Neural cell (in vitro differentiated cells): ENCODE data around the gene ISL2. TPM values are rescaled to one million over a fixed set of nuclear protein-coding genes. Genes with fewer than 3 reads are reported as not detected.

Experiments used
- H2AFZ ChIP-seq: fragments of 200-600, 300-800 bp; sonication (generic), shearing (Covaris generic); 2 replicates; pipeline ENCODE4 v1.6.0; 2014; ENCODE audit warnings: low read depth, mild to moderate bottlenecking, antibody characterized with exemption, low read length, moderate library complexity
- H3F3A ChIP-seq: fragments of 200-600 bp; shearing (Covaris generic); 2 replicates; pipeline ENCODE4 v1.6.1; 2016; ENCODE audit warnings: mild to moderate bottlenecking, moderate library complexity, mixed read lengths, antibody characterized with exemption, low read length; ENCODE audit not compliant: insufficient read depth, poor library complexity, severe bottlenecking
- H3K27ac ChIP-seq: fragments of 200-600, 300-800 bp; sonication (generic), shearing (Covaris generic); 2 replicates; pipeline ENCODE4 v1.5.1; 2014; ENCODE audit warnings: mild to moderate bottlenecking, low read length, moderate library complexity
- H3K27me3 ChIP-seq: fragments of 300-800, 200-600 bp; sonication (generic), shearing (Covaris generic); 2 replicates; pipeline ENCODE4 v1.6.0; 2014; ENCODE audit warnings: mild to moderate bottlenecking, low read depth, low read length, moderate library complexity; ENCODE audit not compliant: insufficient read depth
- H3K36me3 ChIP-seq: fragments of 300-800, 200-600 bp; sonication (generic), shearing (Covaris generic); 2 replicates; pipeline ENCODE4 v1.5.1; 2014; ENCODE audit warnings: mild to moderate bottlenecking, antibody characterized with exemption, low read length, moderate library complexity; ENCODE audit not compliant: insufficient read depth
- H3K4me2 ChIP-seq: fragments of 300-800, 200-600 bp; sonication (generic), shearing (Covaris generic); 2 replicates; pipeline ENCODE4 v1.6.0; 2014; ENCODE audit warnings: mild to moderate bottlenecking, low read length
- H3K4me3 ChIP-seq: fragments of 300-800, 200-600 bp; sonication (generic), shearing (Covaris generic); 2 replicates; pipeline ENCODE4 v1.5.1; 2014; ENCODE audit warnings: mild to moderate bottlenecking, low read length, moderate library complexity
- H3K79me2 ChIP-seq: fragments of 200-600 bp; shearing (Covaris generic); replicated peaks from 2 replicates; pipeline ENCODE4 v1.6.0; 2014; ENCODE audit warnings: mild to moderate bottlenecking, low read length, moderate library complexity; ENCODE audit not compliant: insufficient read depth
- H3K9ac ChIP-seq: fragments of 300-800, 200-600 bp; sonication (generic), shearing (Covaris generic); 2 replicates; pipeline ENCODE4 v1.6.1; 2016; ENCODE audit warnings: mild to moderate bottlenecking, low read length, mixed read lengths
- H3K9me2 ChIP-seq: fragments of 200-600 bp; shearing (Covaris generic); 2 replicates; pipeline ENCODE4 v1.6.1; 2016; ENCODE audit warnings: mild to moderate bottlenecking, low read length, mixed read lengths; ENCODE audit not compliant: insufficient read depth
- H3K9me3 ChIP-seq: fragments of 200-600, 300-800 bp; sonication (generic), shearing (Covaris generic); 2 replicates; pipeline ENCODE4 v1.6.1; 2016; ENCODE audit warnings: mild to moderate bottlenecking, mixed run types, low read length, moderate library complexity, mixed read lengths
- H4K20me1 ChIP-seq: fragments of 200-600 bp; shearing (Covaris generic); 2 replicates; pipeline ENCODE4 v1.6.1; 2016; ENCODE audit warnings: mild to moderate bottlenecking, mixed run types; ENCODE audit not compliant: insufficient read depth
- CTCF ChIP-seq: fragments of 450-650 bp; IDR thresholded peaks from 2 replicates; pipeline ENCODE4 v1.5.1; 2014; ENCODE audit warnings: antibody characterized with exemption, mild to moderate bottlenecking, moderate library complexity; ENCODE audit not compliant: poor library complexity, severe bottlenecking
- EP300 ChIP-seq: fragments of 450-650 bp; conservative IDR thresholded peaks from 2 replicates; pipeline ENCODE4 v1.6.1; 2014; ENCODE audit warnings: antibody characterized with exemption, mild to moderate bottlenecking, moderate library complexity; ENCODE audit not compliant: poor library complexity, severe bottlenecking
- EZH2 ChIP-seq: fragments of 200-600, 300-800 bp; shearing (Covaris generic), sonication (generic); IDR thresholded peaks from 2 replicates; pipeline ENCODE4 v1.6.1; 2014; ENCODE audit warnings: antibody characterized with exemption, low read length, borderline replicate concordance, mild to moderate bottlenecking; ENCODE audit not compliant: insufficient read depth, poor library complexity, severe bottlenecking
- MXI1 ChIP-seq: fragments of 450-650 bp; conservative IDR thresholded peaks from 2 replicates; pipeline ENCODE4 v1.6.1; 2014; ENCODE audit warnings: antibody characterized with exemption, mild to moderate bottlenecking; ENCODE audit not compliant: poor library complexity, severe bottlenecking
- POLR2AphosphoS5 ChIP-seq: IDR thresholded peaks from 2 replicates; pipeline ENCODE4 v1.6.1; 2012
- RAD21 ChIP-seq: fragments of 450-650 bp; conservative IDR thresholded peaks from 2 replicates; pipeline ENCODE4 v1.6.1; 2014; ENCODE audit warnings: antibody characterized with exemption, mild to moderate bottlenecking, moderate library complexity
- SMC3 ChIP-seq: fragments of 450-650 bp; conservative IDR thresholded peaks from 2 replicates; pipeline ENCODE4 v1.6.1; 2014; ENCODE audit warnings: antibody characterized with exemption, mild to moderate bottlenecking, moderate library complexity; ENCODE audit not compliant: poor library complexity
- TAF1 ChIP-seq: IDR thresholded peaks from 2 replicates; pipeline ENCODE4 v1.6.1; 2012; ENCODE audit warnings: low read depth
- polyA plus RNA-seq: library from polyadenylated mRNA; depleted of rRNA; stranded (reverse); fragments of >200 nt; gene quantifications from 2 replicates; pipeline ENCODE4 v1.2.3, GENCODE V29; 2014
- TF ChIP-seq, protein P1 (sequence below): IDR thresholded peaks from 2 replicates; pipeline ENCODE4 v1.6.1; 2012; ENCODE audit warnings: borderline replicate concordance

Gene ISL2
- polyA plus RNA-seq, 1 donor from 2014 or later = not detected

DNA sequence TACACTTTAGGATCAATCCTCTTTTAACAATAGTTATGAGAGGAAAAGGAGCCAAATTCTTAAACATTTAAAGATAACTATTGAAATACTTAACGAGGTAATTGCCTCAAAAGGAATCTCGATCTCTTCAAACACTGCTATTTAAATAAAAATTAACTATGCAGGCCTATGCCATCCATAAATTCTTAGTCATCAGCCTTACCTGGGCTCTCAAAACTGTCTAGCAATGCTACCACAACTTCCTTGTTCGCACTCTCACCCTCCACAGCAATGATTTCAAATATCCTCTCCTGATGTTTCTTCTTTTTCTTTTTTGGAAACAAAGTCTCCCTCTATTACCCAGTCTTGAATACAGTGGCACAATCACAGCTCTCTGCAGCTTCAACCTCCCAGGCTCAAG is 37.6 kb upstream of the ISL2 start:
- H4K20me1 ChIP-seq = no peaks in the 10 kb centered on the region
- no peaks in the 10 kb centered on the region for H3K36me3 ChIP-seq
- peaks cover 14% of the 10 kb centered on the region for H3K79me2 ChIP-seq

GRCh38 chr15:76299786-76300185 is 36.8 kb upstream of the ISL2 start:
- Histone ChIP-seq H3K9me3 (no peaks in the 10 kb centered on the region), H3K4me2 (no peak overlapping the region), H3K9ac (no peak overlapping the region), H3K79me2 (peaks cover 18% of the 10 kb centered on the region), H4K20me1 (no peaks in the 10 kb centered on the region), H3F3A (no peaks in the 10 kb centered on the region), H3K4me3 (no peak overlapping the region), H2AFZ (no peak overlapping the region), H3K36me3 (no peaks in the 10 kb centered on the region), H3K27ac (no peak overlapping the region), H3K9me2 (no peaks in the 10 kb centered on the region), H3K27me3 (no peaks in the 10 kb centered on the region)
- TF ChIP-seq SMC3 = no peak
- no peak for TF ChIP-seq CTCF
- TF ChIP-seq TAF1 = no peak
- TF ChIP-seq EZH2 = no peak
- TF ChIP-seq, protein P1, sequence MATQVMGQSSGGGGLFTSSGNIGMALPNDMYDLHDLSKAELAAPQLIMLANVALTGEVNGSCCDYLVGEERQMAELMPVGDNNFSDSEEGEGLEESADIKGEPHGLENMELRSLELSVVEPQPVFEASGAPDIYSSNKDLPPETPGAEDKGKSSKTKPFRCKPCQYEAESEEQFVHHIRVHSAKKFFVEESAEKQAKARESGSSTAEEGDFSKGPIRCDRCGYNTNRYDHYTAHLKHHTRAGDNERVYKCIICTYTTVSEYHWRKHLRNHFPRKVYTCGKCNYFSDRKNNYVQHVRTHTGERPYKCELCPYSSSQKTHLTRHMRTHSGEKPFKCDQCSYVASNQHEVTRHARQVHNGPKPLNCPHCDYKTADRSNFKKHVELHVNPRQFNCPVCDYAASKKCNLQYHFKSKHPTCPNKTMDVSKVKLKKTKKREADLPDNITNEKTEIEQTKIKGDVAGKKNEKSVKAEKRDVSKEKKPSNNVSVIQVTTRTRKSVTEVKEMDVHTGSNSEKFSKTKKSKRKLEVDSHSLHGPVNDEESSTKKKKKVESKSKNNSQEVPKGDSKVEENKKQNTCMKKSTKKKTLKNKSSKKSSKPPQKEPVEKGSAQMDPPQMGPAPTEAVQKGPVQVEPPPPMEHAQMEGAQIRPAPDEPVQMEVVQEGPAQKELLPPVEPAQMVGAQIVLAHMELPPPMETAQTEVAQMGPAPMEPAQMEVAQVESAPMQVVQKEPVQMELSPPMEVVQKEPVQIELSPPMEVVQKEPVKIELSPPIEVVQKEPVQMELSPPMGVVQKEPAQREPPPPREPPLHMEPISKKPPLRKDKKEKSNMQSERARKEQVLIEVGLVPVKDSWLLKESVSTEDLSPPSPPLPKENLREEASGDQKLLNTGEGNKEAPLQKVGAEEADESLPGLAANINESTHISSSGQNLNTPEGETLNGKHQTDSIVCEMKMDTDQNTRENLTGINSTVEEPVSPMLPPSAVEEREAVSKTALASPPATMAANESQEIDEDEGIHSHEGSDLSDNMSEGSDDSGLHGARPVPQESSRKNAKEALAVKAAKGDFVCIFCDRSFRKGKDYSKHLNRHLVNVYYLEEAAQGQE = no peak

More for the DNA sequence above, 37.6 kb upstream of the ISL2 start:
- H2AFZ ChIP-seq = no peak overlapping the region
- no peak overlapping the region for H3K4me3 ChIP-seq
- H3F3A ChIP-seq = no peaks in the 10 kb centered on the region
- no peaks in the 10 kb centered on the region for H3K9me2 ChIP-seq
- H3K27ac ChIP-seq = no peak overlapping the region
- no peak overlapping the region for H3K4me2 ChIP-seq
- no peak overlapping the region for H3K9ac ChIP-seq
- no peaks in the 10 kb centered on the region for H3K27me3 ChIP-seq
- no peaks in the 10 kb centered on the region for H3K9me3 ChIP-seq
- TF ChIP-seq EZH2 (no peak), SMC3 (no peak), TAF1 (no peak), EP300 (no peak), CTCF (no peak), POLR2AphosphoS5 (no peak), MXI1 (no peak), RAD21 (no peak)
- TF ChIP-seq, protein P1 = no peak
